ENCODE measurements around the gene KCNJ12. TPM values are rescaled to one million over a fixed set of nuclear protein-coding genes. Genes with fewer than 3 reads are reported as not detected.

Gene KCNJ12
- total and polyA plus RNA-seq, 2 experiments from 2014 or later = 0.61 to 2.4 TPM

GRCh38 chr17:21396237-21396636 lies 20.1 kb downstream of the KCNJ12 start (continued):
- TF ChIP-seq, protein P1, sequence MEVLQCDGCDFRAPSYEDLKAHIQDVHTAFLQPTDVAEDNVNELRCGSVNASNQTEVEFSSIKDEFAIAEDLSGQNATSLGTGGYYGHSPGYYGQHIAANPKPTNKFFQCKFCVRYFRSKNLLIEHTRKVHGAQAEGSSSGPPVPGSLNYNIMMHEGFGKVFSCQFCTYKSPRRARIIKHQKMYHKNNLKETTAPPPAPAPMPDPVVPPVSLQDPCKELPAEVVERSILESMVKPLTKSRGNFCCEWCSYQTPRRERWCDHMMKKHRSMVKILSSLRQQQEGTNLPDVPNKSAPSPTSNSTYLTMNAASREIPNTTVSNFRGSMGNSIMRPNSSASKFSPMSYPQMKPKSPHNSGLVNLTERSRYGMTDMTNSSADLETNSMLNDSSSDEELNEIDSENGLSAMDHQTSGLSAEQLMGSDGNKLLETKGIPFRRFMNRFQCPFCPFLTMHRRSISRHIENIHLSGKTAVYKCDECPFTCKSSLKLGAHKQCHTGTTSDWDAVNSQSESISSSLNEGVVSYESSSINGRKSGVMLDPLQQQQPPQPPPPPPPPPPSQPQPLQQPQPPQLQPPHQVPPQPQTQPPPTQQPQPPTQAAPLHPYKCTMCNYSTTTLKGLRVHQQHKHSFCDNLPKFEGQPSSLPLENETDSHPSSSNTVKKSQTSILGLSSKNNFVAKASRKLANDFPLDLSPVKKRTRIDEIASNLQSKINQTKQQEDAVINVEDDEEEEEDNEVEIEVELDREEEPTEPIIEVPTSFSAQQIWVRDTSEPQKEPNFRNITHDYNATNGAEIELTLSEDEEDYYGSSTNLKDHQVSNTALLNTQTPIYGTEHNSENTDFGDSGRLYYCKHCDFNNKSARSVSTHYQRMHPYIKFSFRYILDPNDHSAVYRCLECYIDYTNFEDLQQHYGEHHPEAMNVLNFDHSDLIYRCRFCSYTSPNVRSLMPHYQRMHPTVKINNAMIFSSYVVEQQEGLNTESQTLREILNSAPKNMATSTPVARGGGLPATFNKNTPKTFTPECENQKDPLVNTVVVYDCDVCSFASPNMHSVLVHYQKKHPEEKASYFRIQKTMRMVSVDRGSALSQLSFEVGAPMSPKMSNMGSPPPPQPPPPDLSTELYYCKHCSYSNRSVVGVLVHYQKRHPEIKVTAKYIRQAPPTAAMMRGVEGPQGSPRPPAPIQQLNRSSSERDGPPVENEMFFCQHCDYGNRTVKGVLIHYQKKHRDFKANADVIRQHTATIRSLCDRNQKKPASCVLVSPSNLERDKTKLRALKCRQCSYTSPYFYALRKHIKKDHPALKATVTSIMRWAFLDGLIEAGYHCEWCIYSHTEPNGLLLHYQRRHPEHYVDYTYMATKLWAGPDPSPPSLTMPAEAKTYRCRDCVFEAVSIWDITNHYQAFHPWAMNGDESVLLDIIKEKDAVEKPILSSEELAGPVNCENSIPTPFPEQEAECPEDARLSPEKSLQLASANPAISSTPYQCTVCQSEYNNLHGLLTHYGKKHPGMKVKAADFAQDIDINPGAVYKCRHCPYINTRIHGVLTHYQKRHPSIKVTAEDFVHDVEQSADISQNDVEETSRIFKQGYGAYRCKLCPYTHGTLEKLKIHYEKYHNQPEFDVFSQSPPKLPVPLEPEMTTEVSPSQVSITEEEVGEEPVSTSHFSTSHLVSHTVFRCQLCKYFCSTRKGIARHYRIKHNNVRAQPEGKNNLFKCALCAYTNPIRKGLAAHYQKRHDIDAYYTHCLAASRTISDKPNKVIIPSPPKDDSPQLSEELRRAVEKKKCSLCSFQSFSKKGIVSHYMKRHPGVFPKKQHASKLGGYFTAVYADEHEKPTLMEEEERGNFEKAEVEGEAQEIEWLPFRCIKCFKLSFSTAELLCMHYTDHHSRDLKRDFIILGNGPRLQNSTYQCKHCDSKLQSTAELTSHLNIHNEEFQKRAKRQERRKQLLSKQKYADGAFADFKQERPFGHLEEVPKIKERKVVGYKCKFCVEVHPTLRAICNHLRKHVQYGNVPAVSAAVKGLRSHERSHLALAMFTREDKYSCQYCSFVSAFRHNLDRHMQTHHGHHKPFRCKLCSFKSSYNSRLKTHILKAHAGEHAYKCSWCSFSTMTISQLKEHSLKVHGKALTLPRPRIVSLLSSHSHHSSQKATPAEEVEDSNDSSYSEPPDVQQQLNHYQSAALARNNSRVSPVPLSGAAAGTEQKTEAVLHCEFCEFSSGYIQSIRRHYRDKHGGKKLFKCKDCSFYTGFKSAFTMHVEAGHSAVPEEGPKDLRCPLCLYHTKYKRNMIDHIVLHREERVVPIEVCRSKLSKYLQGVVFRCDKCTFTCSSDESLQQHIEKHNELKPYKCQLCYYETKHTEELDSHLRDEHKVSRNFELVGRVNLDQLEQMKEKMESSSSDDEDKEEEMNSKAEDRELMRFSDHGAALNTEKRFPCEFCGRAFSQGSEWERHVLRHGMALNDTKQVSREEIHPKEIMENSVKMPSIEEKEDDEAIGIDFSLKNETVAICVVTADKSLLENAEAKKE (CRISPR knock-in tag; IDR thresholded peaks at IDR 0.05) = no peak

DNA sequence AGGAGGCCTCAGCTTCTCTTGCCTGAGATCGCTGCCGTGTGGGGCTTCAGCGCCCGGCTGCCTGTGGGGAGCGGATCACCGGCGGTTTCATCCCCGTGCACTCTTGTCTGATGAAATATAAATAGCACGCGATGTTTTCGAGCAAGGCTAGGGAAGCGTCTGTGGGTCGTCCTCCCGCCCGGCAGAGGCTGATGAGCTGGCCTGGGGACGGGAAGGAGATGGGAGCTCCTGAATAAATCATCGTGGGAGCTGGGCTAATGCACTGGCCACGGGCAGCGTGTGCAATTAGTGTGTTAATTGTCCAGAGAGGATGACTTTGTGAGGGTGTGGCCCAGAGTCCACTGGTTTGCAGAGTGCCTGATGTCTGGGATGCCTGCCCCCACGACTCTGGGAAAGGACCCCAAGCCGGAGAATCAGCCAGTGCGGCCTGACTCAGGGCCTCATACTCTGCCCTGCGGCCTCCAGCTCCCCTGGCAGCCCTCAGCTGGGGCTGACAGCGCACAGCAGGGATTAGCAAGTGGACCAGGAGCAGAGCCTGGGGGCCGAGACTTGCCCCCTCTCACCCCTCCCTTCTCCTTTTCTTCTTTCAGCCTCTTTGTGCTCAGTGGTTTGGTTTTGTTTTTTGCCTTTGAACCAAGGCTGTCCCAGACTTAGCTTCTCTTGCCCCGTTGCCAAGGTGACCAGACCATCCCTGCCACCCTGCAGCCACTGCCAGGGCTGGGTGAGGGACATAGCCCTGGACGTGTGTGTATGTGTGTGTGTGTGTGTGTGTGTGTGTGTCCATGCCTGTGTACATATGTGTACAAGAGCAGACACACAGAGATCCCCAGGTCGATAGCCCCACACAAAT lies 21.4 kb downstream of the KCNJ12 start:
- no peak overlapping the region for H3K4me3 Mint-ChIP-seq
- H3K27ac ChIP-seq (ENCODE audit: low read depth) = no peak overlapping the region
- TF ChIP-seq CTCF (conservative IDR thresholded peaks at IDR 0.05; ENCODE audit: low read depth in 2 of 2) (no peak), REST (IDR thresholded peaks at IDR 0.05; ENCODE audit: unreplicated experiment) (no peak)
- no peaks in the 10 kb centered on the region; the same call in 1 of the 3 replicates for H3K9me3 Mint-ChIP-seq
- no peaks in the 10 kb centered on the region for H3K36me3 Mint-ChIP-seq (ENCODE audit: low read depth)
- H3K27me3 ChIP-seq (ENCODE audit: insufficient read depth) = no peaks in the 10 kb centered on the region
- no peaks in the 10 kb centered on the region for H3F3A ChIP-seq (replicated peaks; ENCODE audit: low read depth)
- H3K4me1 ChIP-seq (ENCODE audit: insufficient read depth) = no peaks in the 10 kb centered on the region
- peaks cover 13% of the 10 kb centered on the region for H3K27me3 Mint-ChIP-seq (ENCODE audit: insufficient read depth, low read depth, poor library complexity)
- ATAC-seq (no peak), DNase-seq (ENCODE audit: low spot score) (no peak)
- no peak overlapping the region for H2AFZ ChIP-seq
- no peaks in the 10 kb centered on the region for H3K79me2 ChIP-seq (replicated peaks; ENCODE audit: insufficient read depth)
- no peaks in the 10 kb centered on the region for H4K20me1 ChIP-seq (replicated peaks; ENCODE audit: insufficient read depth)
- no peak overlapping the region for H3K4me3 ChIP-seq
- no peaks in the 10 kb centered on the region for H3K9me2 ChIP-seq (ENCODE audit: insufficient read depth)
- H3K4me1 Mint-ChIP-seq = peaks cover 17% of the 10 kb centered on the region
- H3K27ac Mint-ChIP-seq = no peak overlapping the region
- no peaks in the 10 kb centered on the region for H3K36me3 ChIP-seq (ENCODE audit: insufficient read depth)
- no peak overlapping the region for H3K4me2 ChIP-seq

Measured in GM23338 (cell line).